Ishikawa (cell line): ENCODE measurements around the gene GLI3.

Experiments used
- CREB1 ChIP-seq: IDR thresholded peaks from 2 replicates; pipeline ENCODE4 v1.6.1; 2012; ENCODE audit warnings: low read depth
- EP300 ChIP-seq: IDR thresholded peaks from 2 replicates; pipeline ENCODE4 v1.6.1; 2012; ENCODE audit warnings: borderline replicate concordance
- FOXM1 ChIP-seq: IDR thresholded peaks from 2 replicates; pipeline ENCODE4 v1.6.1; 2012; ENCODE audit warnings: low read depth, borderline replicate concordance
- TEAD4 ChIP-seq: IDR thresholded peaks from 2 replicates; pipeline ENCODE4 v1.6.1; 2012

- TF ChIP-seq FOXM1, result no peak
- TF ChIP-seq EP300, result no peak
- no peak for TF ChIP-seq CREB1
- no peak for TF ChIP-seq TEAD4
These were observed 152.7 kb downstream of the GLI3 start for GRCh38 chr7:42084263-42084662.
